HUDEP-2 (cell line): ENCODE measurements around the gene DAB1.
"Not testable (repeated sequence)": the region's sequence is repeated elsewhere in the genome, so short reads cannot be mapped to it uniquely, and the experiment has no call there.

Experiments
- DNase-seq, 76 experiments: peaks; one replicate each; lab custom pipeline; 2025; ENCODE audit not compliant: unreplicated experiment in 76 of 76; lab: John Stamatoyannopoulos, UW

Gene DAB1

DNA sequence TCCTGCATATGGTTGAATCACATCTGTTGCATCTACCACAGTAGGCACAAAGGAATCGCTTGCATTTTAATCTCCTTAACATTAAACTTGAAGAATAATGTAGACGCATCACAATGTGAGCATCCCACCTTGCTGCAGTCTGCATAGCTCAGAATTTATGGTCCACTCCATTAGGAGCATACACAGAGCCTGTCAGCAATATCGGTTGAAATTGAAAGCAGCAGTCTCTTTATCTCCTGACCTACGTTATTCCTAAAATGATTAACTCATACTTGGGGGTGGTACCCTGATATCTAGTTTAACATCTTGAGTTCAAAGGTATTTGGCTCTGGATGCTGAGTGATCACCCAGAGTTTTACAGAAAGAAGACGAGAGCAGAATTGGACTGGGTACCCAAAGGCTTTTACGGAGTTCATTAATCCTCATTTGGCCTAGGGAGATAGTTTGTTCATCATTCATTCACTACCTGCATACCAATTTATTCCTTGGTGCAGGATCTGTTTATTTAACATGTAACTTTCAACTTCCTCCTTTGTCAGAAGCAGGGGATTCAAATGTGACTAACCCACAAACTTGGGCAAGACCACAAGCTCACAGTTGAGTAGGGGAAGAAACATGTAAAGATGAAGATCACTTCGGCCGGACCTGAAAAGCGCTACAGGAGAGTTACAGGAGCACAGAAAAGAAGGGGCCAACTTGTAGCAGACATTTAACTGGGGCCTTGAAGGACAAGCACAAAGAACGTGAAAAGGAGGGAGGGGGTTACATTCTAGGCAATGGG, 187.9 kb downstream of the DAB1 start:
- DNase-seq, result no peak

GRCh38 chr1:57234459-57234858, 189.4 kb downstream of the DAB1 start:
- DNase-seq, result no peak

- peak in 1 of 76 experiments; percentile 1 for DNase-seq
Observed at GRCh38 chr1:57232500-57232899, 191.4 kb downstream of the DAB1 start.

GRCh38 chr1:57229998-57230397, 193.9 kb downstream of the DAB1 start:
- DNase-seq, result no peak

- peak in 7 of 76 experiments; percentile 2 to 49 (median 15) for DNase-seq
Observed at GRCh38 chr1:57229076-57229475, 194.8 kb downstream of the DAB1 start.

GRCh38 chr1:57222801-57223200, 201.1 kb downstream of the DAB1 start:
- no peak for DNase-seq

- peak in 1 of 76 experiments; percentile 1 for DNase-seq
Observed at GRCh38 chr1:57222307-57222706, 201.6 kb downstream of the DAB1 start.

GRCh38 chr1:57220905-57221304, 203.0 kb downstream of the DAB1 start:
- DNase-seq, result not testable (repeated sequence)

GRCh38 chr1:57218487-57219079, 205.3 kb downstream of the DAB1 start:
- DNase-seq, result peak in 74 of 76 experiments; percentile 10 to 89 (median 66)

- no peak for DNase-seq
Observed at GRCh38 chr1:57217905-57218304, 206.0 kb downstream of the DAB1 start.

GRCh38 chr1:57214951-57215575, 208.8 kb downstream of the DAB1 start:
- no peak for DNase-seq

- no peak for DNase-seq
Observed at GRCh38 chr1:57210881-57211280, 213.0 kb downstream of the DAB1 start.

DNA sequence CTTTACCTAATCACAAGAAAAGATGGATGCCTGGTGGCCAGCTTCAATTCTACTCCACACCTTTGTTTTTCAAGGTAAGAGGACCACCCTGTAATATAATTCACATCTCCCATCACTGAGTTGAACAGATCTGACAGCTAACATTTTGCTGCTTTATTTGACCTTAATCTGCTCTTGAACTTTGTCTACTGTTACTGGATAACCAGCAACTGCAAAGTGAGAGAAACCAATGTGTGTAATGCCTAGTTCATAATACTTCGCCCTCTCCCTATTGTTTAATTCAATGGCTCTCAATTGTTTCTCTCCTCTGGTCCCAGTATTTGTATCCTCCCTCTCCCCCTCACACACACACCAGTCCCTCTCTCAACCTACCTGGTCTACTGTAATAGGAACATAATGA, 214.4 kb downstream of the DAB1 start:
- no peak for DNase-seq

GRCh38 chr1:57208741-57209302, 215.0 kb downstream of the DAB1 start:
- DNase-seq, result no peak

- no peak for DNase-seq
Observed at GRCh38 chr1:57206038-57206437, 217.8 kb downstream of the DAB1 start.

DNA sequence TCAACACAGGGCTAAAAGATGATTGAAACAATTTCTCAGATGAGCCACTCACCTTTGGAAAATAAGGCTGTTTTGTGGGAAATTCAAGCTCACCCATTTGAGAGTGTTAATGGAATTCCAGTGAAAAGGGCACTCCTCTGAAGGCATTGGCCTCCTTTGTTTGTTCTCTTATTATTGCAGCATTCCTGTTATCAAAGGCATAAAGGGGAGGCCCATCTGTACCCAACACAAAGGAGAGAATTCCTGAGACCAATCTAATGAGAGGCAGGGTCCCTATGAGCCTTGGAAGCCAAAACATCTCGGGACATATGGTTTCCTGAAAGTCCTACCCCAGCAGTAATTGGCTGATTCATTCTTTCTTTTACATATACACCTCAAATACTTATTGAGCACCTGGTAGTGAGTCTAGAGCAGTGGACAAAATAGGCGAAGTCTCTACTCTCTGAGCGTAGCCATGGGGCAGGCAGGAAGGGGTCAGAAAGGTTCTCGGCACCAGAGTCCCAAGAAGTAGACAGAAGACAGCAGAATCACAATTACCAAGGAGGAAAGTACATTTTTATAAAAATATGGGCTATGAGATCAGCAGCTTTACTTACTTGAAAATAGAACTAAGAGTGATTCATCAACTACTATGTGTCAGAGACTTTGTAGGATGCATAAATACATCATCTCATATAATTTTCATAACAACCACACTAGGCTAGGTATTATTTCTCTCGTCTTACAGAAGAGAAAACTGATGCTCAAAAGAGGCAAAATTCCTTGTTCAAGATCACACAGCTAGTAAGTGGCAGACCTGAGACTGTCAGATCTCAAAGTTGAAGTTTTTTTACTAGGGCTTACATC, 218.7 kb downstream of the DAB1 start:
- DNase-seq, result no peak

DNA sequence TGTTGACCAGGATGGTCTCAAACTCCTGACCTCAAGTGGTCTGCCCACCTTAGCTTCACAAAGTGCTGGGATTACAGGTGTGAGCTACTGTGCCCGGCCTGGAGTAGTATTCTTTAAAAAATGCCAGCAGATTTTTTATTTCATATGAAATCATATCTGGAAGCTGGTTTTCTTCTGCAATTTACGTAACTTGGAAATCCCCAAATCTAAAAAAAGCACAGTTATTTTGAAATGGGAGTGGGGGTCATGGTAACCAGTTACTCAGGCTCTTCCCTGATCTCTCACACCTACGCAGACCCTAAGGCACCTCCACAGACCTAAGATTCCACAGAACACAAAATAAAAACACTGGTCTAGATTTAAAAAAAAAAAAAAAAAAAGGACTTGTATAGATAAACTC, 219.8 kb downstream of the DAB1 start:
- DNase-seq, result no peak

GRCh38 chr1:57202241-57202640, 221.6 kb downstream of the DAB1 start:
- DNase-seq, result no peak

GRCh38 chr1:57198912-57199311, 224.9 kb downstream of the DAB1 start:
- DNase-seq, result no peak

- no peak for DNase-seq
Observed at GRCh38 chr1:57195436-57195941, 228.4 kb downstream of the DAB1 start.
